ENCODE results near the gene SPATA1. TPM values are rescaled to one million over a fixed set of nuclear protein-coding genes. Genes with fewer than 3 reads are reported as not detected.
A peak's percentile ranks its signal among the peaks of the same experiment; 100 is the strongest.
"Not testable (repeated sequence)": the region's sequence is repeated elsewhere in the genome, so short reads cannot be mapped to it uniquely, and the experiment has no call there.

SPATA1 gene
- total RNA-seq, 1 donor from 2014 or later, result 1.9 TPM

DNA sequence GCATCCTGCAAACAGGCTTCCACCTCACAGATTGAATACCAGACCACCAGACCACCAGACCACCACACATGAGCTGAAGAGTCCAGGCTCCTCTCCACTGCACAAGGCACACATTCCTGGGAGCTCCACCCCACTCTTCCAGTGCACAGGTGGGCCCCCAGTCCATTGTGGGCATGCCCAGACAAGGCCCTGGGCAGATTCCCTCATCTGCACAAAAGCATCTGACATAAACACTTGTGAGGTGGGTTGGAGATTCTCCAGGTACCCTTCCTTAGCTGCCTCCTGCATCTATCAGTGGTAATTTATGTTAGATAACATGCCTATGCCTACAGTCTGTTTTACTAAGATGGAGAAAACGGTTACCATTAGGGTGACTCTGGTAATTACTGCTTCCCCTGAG lies 79.6 kb downstream of the SPATA1 start:
- H3K36me3 Mint-ChIP-seq (ENCODE audit: insufficient read depth), result no peaks in the 10 kb centered on the region

DNA sequence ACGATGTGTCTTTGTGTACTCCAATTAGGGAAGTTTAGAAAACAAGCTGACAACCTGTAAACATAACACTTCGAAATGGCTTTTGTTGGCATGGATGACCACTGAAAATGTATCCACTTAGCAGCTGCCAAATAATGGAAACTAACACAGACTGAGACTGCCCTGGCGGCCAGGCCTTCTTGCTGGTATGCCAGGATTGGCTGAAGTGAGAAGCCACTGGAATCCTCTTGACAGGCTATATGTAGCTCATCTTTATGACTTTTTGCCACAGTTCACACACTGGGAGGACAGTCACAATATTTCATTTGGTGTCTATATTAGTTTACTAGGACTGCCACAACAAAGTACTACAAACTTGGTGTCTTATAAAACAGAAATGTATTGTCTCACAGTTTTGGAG lies 80.9 kb downstream of the SPATA1 start:
- TF ChIP-seq, protein P1, sequence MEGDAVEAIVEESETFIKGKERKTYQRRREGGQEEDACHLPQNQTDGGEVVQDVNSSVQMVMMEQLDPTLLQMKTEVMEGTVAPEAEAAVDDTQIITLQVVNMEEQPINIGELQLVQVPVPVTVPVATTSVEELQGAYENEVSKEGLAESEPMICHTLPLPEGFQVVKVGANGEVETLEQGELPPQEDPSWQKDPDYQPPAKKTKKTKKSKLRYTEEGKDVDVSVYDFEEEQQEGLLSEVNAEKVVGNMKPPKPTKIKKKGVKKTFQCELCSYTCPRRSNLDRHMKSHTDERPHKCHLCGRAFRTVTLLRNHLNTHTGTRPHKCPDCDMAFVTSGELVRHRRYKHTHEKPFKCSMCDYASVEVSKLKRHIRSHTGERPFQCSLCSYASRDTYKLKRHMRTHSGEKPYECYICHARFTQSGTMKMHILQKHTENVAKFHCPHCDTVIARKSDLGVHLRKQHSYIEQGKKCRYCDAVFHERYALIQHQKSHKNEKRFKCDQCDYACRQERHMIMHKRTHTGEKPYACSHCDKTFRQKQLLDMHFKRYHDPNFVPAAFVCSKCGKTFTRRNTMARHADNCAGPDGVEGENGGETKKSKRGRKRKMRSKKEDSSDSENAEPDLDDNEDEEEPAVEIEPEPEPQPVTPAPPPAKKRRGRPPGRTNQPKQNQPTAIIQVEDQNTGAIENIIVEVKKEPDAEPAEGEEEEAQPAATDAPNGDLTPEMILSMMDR (IDR thresholded peaks at IDR 0.05; ENCODE audit: unreplicated experiment), result no peak
- Mint-ChIP-seq H3K4me3 (ENCODE audit: low read depth) (no peak overlapping the region), H3K27ac (no peak overlapping the region), H3K4me1 (ENCODE audit: low read depth) (peaks cover 4% of the 10 kb centered on the region), H3K27me3 (no peaks in the 10 kb centered on the region), H3K36me3 (ENCODE audit: insufficient read depth) (peaks cover 4% of the 10 kb centered on the region), H3K9me3 (ENCODE audit: low read depth) (peaks cover 15% of the 10 kb centered on the region)
- no peak for DNase-seq (ENCODE audit: low spot score, unreplicated experiment)

More for the DNA sequence above, 79.6 kb downstream of the SPATA1 start:
- H3K4me3 Mint-ChIP-seq (ENCODE audit: low read depth), result no peak overlapping the region
- DNase-seq (ENCODE audit: low spot score, unreplicated experiment), result no peak
- no peak overlapping the region for H3K27ac Mint-ChIP-seq
- H3K4me1 Mint-ChIP-seq (ENCODE audit: low read depth), result peaks cover 5% of the 10 kb centered on the region
- TF ChIP-seq, protein P1 (IDR thresholded peaks at IDR 0.05; ENCODE audit: unreplicated experiment), result no peak
- H3K9me3 Mint-ChIP-seq (ENCODE audit: low read depth), result peaks cover 6% of the 10 kb centered on the region
- H3K27me3 Mint-ChIP-seq, result no peaks in the 10 kb centered on the region

DNA sequence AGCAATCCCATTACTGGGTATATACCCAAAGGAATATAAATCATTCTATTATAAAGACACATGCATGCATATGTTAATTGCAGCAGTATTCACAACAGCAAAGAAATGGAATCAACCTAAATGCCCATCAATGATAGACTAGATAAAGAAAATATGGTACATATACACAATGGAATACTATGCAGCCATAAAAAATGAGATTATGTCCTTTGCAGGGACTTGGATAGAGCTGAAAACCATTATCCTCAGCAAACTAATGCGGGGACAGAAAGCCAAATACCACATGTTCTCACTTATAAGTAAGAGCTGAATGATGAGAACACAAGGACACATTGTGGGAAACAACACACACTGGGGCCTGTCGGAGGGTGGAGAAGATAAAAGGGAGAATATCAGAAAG lies 88.8 kb downstream of the SPATA1 start:
- peaks cover 31% of the 10 kb centered on the region for H3K4me1 Mint-ChIP-seq (ENCODE audit: low read depth)

DNA sequence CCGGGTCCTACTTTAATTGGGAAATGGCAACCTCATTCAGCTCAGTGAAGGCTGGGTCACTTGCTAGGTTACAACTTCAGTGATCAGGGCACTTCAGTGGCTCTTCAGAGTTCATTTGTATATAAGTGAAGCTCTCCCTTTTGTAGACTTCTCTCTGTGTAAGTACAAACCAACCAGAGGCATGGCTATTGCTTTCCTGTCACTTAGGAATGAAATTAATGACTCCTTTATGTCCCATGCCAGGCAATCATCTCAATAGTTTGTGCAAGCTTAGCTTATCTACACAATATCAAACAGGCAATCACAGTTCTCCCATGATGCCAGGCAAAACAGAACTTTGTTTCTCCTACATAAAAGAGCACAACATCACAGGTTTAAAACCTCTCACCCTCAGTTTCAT lies 90.8 kb downstream of the SPATA1 start:
- no peak overlapping the region for H3K4me3 Mint-ChIP-seq (ENCODE audit: low read depth)
- DNase-seq (ENCODE audit: low spot score, unreplicated experiment), result no peak
- H3K36me3 Mint-ChIP-seq (ENCODE audit: insufficient read depth), result peaks cover 2% of the 10 kb centered on the region
- H3K27ac Mint-ChIP-seq, result peak overlapping the region; percentile 43
- no peaks in the 10 kb centered on the region for H3K27me3 Mint-ChIP-seq
- peaks cover 31% of the 10 kb centered on the region for H3K4me1 Mint-ChIP-seq (ENCODE audit: low read depth)
- TF ChIP-seq, protein P1 (IDR thresholded peaks at IDR 0.05; ENCODE audit: unreplicated experiment), result no peak
- H3K9me3 Mint-ChIP-seq (ENCODE audit: low read depth), result peaks cover 17% of the 10 kb centered on the region

More for the DNA sequence above, 88.8 kb downstream of the SPATA1 start:
- not testable (repeated sequence) for H3K27ac Mint-ChIP-seq; DNase-seq (ENCODE audit: low spot score, unreplicated experiment); H3K36me3 Mint-ChIP-seq (ENCODE audit: insufficient read depth); H3K4me3 Mint-ChIP-seq (ENCODE audit: low read depth); H3K27me3 Mint-ChIP-seq
- H3K9me3 Mint-ChIP-seq (ENCODE audit: low read depth), result peaks cover 29% of the 10 kb centered on the region

DNA sequence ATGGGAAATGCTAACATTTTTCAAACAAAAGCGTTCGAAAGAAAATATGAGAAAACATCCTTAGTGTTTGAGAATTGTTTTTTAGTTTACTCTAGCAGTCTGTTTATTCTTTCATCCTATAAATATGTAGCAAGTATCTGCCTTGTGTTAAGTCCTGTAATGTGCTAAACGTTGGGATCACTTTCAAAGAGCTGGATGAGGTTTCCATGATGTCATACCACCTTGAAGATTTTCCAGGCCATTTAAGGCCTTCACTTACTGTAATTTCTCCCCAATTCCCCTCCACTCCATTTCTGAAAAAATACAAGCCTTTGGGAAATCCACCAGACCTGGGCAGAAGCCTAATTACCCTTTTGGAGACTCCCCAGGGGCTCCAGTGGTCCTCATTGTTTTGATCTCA lies 92.2 kb downstream of the SPATA1 start:
- TF ChIP-seq, protein P1 (IDR thresholded peaks at IDR 0.05; ENCODE audit: unreplicated experiment), result no peak
- no peaks in the 10 kb centered on the region for H3K27me3 Mint-ChIP-seq

More for the DNA sequence above, 92.2 kb downstream of the SPATA1 start:
- Mint-ChIP-seq H3K4me3 (ENCODE audit: low read depth) (no peak overlapping the region), H3K9me3 (ENCODE audit: low read depth) (peaks cover 17% of the 10 kb centered on the region), H3K36me3 (ENCODE audit: insufficient read depth) (peaks cover 3% of the 10 kb centered on the region), H3K27ac (peak overlapping the region; percentile 31), H3K4me1 (ENCODE audit: low read depth) (peaks cover 36% of the 10 kb centered on the region)
- DNase-seq (ENCODE audit: low spot score, unreplicated experiment), result no peak
